HG03442 (cell line): Measurements from ENCODE around the gene TESMIN.

Experiments used
- ATAC-seq: cut with Tn5 transposase; IDR thresholded peaks from one replicate; pipeline ENCODE4 v1.9.1; 2021; ENCODE audit warnings: mild to moderate bottlenecking, moderate library complexity; ENCODE audit not compliant: unreplicated experiment

Gene TESMIN

DNA sequence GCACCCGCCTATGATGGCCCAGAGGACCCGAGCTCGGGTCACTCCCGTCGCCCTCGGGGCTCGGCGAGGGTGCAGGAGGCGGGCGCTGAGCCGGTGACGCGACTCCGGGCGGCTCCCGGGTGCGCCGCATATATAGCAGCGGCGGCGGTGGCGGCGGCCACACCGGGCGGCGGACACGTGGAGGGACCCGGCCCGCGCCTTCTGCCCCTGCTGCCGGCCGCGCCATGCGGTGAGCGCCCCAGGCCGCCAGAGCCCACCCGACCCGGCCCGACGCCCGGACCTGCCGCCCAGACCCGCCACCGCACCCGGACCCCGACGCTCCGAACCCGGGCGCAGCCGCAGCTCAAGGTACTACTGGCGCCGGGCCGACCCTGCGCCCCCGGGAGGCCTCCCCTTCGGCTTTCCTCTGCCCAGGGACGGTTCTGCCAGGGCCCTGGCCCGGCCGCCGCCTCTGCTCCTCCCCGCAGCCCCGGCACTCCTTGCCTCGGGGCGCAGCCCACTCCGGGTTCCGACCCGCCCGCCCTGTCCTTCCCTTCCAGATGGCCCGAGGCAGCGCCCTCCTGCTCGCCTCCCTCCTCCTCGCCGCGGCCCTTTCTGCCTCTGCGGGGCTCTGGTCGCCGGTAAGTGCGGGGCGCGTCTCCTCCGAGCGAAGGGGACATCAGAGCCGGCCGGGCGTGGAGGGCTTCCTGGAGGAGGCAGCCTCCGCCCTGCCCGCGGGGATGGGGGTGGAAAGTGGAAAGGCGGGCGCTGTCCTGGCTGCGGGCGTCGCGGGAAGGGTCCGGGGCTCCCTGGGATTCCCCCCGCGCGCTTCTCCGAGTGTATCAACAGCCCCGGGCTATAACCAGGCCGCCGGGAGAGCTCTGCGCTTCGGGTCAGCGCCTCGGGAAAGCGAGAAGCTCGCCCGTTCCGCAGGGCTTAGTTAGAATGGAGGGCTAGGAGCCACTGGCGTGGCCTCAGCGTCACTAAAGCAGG lies 66.6 kb downstream of the TESMIN start, which contains the start of gene GAL:
GAL (plus strand) TSS at position 160 of the 972 bp plus-strand sequence; CDS start at position 540, 380 bp downstream.
- no peak for ATAC-seq

DNA sequence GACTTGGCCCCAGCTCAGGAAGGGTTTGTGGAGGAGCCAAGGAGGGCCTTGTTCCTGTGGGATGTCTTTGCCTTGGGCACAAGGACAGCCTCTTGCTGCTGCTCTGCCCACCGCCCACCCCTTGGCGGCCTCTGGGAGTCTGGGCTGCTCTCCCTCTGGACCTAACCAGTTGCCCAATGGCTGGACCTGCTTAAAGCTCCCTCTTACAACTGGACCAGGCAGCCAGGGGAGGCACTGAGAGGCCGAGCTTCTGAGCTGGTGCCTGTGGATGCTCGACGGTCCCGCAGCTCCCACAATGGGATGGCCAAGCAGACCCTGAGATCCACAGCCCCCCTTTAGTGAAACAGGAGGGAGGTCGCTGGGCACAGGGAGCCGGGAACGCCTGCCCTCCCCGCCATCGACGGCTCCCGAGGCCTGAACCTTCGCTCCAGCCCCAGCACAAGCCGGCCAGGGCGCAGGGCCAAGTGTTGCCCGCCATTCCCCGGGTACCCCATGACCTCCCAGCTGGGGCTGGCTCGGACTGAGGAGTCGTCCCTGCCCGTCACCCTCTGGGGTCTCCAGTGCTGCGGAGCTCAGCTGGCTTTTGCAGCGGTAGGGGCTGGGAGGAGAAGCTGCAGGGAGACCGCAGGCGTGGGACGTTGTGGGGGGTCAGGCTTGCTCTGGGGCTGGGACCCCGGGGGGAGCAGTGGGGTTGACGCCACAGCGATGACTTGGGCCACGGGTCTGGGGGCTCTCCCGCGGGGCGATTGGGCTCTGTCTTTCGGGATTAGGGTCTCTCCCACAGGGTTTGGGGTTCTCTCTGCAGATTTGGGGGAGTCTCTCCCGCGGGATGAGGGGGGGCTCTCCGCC lies 67.6 kb downstream of the TESMIN start:
- no peak for ATAC-seq

DNA sequence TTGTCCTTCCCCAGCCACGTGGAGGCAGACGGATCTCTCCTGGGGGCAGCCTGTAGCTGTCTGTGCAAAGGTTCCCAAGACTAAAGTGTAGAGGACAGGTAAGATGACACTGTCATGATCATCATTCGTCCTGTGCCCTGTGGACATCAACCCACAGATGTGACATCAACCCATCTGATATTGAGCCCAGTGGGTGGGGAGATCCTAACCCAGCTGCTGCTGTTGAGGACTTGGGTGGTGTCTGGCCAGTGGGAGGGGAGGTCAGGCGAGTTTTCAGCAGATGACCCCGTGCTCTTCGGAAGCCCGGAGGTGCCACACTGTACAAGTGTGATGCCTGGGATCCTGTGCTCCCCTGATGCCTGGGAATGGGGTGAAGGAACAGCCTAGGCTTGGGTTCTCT lies 68.2 kb downstream of the TESMIN start:
- ATAC-seq, result no peak

DNA sequence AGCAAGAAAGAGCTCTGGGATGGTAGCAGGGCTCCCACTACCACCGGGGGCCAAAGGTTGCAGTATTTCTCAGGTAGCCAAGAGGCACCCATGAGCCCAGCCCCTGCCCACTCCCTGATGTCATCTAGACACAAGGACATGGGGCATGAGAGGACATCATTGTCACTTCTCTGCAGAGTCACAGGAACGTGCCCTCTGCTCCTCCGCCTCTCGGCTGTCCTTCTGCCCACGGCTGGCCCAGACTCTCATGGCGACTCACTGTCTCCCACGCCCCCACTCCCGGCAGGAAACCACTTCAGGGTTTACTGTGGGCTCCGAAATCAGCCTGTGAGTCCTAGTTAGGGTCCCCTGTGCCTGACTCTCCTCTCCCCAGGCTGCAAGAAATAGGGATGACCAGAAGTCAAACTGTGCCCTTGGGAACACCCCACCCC lies 68.8 kb downstream of the TESMIN start:
- no peak for ATAC-seq

DNA sequence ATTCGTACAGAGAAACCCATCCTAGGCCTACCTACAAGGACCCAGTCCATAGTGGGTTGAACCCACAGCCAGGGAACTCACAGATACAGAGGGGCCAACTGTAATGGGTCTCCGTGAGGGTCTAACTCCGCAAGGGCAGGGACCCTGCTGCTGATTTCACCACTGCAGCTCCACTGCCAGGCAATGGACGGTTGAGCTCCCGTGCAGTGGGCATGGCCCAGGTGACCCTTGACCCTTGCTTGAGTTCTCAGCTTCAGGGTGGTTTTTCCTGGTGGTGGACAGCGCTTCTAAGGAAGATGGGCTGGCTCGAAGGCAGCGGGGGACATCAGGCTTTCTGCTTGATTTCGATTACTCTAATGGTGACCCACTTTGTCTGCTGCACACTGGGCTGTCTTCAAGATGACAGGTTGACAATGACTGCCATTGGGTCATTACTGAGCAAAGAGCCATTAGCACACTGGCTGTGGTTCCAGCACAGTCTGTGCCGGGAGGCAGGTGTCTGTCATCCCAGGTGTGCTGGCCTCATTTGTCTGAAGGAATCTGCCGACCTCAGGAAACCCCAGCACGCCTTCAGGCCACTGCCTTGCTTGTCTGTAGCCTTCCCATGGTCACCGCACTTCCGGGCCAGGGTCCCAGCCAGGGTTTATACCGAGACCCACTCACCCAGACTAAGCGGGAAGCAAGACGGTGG lies 70.6 kb downstream of the TESMIN start:
- no peak for ATAC-seq

DNA sequence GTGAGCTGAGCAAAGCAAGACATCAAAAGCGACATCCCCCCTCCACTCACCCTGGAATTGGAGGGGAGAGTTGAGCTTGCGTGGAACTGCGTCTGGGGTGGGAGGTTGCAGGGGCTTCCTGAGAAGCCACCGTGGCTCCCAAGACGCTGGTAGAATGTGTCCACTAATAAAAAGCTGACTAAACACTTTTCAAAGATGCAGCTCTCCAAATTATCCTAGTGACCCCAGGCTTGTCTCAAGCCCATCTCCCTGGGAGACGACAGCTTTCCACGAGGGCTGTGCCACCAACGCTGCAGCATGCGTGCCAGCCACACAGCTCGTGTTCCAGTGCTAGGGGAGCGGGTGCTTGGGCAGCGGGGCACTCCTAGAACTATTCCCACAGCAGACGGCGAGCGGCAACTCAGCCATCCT lies 73.3 kb downstream of the TESMIN start:
- ATAC-seq, result no peak

DNA sequence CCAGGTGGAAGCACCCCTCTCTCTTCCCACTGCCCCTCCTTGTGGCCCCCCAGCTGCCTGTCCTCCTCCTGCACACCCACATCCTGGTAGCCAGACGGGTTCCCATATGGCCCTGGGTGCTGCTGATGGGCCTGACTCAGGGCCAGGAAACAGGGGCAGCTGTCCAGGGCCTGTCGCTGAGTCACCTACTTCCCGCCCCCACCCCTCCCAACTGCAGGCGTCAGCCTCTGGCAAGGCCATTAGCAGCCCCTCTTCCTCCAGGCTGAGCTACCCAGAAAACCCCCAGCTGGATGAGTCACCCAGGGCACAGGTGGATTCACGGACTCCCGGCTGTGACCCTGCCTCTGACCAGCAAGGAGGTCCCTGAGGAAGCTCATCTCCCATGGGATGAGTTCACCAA lies 73.9 kb downstream of the TESMIN start:
- no peak for ATAC-seq

DNA sequence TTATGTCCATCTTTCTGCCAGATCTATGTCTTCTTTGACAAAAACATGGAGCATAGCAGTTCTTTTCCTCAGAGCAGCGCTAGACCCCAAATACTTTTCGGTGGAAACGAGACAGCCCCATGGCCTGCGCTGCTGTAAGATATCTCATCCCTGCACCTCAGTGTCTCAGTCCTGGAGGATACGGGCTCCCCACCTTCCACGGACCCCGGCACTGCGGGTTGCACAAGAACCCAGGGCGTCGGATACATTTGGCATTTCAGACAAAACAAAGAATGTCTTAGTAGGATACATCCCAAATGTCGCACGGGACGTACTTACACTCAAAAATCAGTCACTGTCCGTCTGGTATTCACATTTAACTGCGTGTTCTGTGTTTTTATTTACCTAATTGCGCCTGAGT lies 76.9 kb downstream of the TESMIN start:
- no peak for ATAC-seq

DNA sequence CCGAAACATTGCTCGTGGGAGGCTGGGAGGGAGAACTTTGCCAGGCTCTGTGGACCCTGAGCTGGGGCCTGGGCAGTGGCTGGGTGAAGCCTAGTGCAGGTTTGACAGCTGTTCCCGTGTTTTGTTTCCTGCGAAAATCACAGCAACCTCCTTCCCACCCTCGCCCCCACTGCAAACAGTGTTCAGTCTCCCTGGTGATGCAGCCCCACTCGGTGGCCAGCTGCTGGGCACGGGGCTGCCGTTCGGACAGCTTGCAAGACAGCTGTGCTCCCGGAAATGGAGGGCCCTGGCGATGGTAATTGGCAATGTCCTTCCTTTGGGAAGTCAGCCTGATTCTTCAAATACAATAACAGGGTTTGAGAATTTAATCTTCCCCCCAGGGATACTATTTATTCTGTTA lies 77.3 kb downstream of the TESMIN start:
- ATAC-seq, result no peak

DNA sequence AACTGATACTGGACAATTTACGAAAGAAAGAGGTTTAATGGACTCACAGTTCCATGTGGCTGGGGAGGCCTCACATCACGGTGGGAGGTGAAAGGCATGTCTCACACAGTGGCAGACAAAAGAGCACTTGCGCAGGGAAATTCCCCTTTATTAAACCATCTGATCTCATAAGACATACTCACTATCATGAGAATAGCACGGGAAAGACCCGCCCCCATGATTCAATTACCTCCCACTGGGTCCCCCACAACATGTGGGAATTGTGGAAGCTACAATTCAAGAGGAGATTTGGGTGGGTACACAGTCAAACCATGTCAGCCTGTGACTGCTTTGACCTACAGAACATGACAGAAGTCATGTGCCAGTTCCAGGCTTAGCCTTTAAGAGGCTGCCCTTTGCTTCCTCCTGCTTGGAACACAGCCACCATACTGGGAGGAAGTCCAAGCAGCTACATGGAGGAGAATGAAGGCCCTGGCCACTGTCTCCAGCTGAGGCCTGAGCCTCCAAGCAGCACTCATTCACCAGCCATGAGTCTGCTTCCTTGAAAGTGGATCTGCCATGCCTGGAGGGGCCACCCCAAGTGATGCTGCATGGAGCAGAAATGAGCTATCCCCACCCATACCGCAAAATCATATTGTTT lies 77.9 kb downstream of the TESMIN start:
- ATAC-seq, result no peak

DNA sequence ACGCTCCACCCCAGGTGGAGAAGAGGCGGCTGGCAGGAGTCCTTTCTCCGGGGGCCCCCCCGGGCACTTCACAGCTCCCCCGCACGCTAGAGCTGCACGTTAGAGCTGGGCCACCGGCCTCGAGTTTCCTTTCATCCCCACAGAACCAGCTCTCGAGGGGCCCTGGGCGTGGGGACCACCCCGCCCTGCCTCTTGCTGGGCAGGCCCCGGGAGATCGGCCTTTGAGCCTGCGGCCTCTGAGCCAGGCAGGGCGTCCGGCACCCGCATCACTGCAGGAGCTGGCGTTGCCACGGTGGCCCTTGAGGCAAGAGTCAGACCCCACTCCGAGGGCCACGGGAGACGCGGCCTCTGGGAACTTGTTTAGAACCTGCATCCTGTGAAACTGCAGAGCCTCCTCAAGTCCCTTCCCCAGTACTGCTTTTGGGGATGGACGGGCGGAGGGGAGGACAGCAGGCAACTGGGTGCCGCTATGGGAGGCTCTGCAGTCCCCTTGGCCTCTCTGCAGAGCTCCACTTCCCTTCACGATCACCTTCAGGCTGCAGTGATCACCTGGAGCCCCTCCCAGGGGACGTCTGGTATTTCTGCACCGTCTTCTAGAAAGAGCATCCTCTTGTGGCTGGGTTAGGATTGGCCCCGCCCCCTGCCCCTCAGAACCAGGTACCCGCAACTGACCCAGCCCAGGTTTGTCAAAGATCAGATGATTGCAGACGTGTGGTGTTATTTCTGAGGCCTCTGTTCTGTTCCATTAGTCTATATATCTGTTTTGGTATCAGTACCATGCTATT lies 80.9 kb downstream of the TESMIN start:
- no peak for ATAC-seq

DNA sequence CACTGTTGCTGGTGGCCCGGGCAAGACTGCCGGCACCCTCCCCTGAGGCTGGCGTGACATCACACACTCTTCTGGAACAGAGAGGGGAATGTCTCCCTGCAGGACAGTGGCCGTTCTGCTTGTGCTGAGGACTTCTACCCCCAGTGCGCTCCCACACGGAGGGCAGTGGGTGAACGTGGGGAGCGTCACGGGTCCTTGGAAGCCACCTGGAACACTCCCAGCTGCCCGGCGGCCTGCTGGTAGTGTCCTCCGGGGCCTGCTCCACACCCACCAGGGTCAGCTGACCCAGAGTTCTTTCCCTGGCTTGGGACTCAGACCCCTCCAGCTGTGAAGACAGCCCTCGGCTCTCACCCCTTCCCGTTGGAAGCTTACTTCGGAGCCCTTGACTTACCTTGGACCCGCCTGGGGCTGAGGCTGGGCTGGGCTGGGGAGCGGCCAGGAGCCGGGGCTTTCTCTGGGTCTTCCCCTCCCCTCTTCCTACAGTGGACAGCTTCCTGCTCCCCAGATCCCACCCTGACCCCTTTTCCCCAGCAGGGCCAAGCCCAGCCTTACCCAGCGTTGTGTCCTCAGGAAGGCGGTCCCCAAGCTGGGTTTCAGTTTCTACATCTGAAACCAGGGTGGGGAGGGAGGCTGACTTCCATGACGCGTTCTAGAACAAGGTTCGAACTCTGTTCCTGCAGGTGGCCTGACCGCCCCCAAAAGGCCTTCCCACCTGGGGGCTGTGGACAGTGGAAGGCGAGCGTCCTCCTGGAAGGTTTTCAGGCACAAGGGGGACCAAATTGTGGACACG lies 81.8 kb downstream of the TESMIN start:
- no peak for ATAC-seq

DNA sequence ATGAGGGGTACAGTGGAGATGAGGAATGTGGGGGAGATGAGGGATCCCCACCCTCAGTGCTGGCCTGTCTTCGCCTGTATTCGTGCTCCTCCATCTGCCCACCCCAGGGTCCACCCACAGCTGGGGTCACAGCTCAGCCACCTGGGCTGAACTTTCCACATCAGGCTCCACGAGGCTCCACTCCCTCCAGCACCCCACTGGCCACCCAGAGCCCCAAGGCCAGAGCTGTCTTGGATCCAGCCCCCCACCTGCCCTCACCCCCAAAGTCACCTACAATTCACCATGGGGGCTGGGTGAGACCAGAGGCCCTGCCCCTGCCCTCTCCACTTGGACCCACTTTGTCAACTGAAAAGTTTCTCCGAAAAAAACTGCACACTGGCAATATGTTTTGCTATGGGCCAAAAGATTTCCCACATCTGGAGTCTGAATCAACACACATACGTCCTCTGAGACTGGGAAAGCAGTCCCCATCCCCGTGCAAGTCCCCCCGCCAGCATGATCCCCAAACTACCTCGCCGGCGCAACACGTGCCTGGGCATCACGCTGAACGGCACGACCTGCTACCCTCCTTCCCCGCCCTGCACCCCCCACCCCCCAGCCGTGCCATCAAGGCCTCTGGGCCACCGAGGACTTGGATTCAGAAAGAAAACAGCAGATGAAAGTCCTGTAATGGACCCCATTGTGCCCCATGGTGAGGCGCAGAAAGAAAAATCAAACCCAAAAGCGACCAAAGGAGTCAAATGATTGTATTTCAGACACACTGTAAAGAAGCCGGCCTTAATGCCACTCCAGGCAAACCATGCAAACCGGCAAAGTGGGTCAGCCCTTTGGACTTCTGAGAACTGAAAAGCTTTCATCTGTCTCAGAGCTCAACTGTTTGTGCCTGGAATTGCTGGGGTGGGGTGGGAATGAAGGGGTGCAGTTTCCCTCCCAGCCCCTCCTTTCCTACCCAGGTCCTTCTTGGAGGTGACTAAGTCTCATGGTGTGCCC lies 83.5 kb downstream of the TESMIN start:
- ATAC-seq, result no peak

DNA sequence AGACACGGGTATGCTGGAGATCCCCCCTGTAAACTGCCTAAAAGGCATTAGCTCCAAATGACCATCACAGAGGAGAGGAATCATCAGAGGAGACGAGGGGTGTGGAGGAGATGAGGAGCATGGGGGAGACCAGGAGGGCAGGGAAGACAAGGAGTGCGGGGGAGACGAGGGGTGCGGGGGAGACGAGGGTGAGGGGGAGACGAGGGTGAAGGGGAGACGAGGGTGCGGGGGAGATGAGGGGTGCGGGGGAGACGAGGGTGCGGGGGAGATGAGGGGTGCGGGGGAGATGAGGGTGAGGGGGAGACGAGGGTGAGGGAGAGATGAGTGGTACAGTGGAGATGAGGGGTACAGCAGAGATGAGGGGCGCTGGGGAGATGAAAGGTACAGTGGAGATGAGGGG lies 84.5 kb downstream of the TESMIN start:
- ATAC-seq, result no peak

DNA sequence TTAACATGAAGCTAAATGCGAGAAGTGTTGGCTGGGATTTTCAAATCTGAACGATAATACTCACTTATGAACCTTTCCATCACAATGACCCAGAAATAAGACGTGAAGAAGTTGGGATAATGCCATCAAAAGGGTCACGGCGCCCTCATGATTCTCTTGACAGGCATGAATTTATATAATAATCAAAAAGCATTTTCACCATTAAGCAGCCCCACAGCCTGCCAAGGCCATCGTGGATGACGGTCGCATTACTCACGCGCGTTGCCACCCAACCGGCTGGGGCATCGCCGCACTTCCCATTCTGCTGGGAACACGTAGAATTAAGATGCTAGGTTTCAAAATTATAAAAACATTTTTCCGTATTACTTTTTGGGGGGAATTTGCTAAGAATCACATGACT lies 85.9 kb downstream of the TESMIN start:
- ATAC-seq, result no peak

DNA sequence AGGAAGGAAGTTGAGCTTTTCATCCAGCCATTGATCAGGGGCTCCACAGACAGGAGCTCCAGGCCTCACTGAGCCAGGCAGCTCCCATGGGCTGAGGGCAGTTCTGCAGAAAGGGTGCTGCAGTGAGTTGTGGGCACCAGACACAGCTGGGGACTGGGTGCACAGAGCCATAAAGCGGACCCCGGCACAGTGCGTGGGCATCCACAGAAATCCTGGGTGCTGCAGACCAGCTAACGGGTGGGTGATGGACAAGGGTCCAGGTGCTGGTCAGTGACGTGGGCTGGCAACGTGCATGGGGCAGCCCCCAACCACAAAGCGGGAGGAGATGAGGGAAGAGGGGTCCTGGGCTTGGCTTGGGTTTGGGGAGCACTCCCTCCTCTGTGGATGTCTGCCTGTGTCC lies 86.4 kb downstream of the TESMIN start:
- ATAC-seq, result no peak

DNA sequence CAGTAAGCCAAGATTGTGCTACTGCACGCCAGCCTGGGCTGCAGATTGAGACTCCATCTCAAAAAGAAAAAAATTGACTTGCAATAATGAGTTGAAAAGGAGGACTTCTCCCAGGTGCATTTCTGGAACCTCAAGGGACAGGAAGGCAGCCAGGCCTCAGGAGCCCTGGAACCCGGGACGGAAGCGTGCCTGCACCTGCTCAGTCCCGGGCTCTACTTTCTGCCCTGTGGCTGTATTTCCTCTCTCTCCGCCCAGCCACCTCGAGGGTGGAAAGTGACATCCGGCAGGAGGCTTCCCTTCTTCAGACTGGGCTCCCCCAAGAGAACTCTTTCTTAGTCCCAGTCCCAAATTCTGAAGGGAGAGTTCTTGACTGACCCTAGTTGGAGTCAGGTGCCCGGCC lies 87.2 kb downstream of the TESMIN start:
- ATAC-seq, result no peak

DNA sequence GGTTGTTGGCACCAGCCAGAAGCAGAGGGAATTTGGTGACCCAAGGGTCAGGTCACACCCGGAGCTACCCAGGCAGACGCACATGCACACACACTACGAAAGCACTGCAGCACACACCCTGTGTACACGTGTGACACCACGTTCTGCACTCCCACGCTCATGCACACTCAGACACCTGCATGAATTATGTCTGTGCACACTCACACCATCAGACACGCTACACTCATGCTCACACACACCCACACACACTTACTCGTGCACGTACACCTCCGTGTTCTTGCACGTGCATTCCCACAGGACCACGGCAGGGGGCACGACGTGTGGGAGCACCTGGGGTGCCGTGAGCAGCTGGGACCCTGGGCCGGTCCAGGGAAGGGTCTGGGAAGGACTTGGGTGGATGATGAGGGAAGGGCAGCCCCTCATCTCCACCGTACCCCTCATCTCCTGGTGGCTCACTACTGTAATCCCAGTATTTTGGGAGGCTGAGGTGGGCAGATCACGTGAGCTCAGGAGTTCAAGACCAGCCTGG lies 87.8 kb downstream of the TESMIN start:
- ATAC-seq, result no peak
